D341Med (cell line): Measurements from ENCODE around the gene LMO2.
"Not testable (repeated sequence)": the region's sequence is repeated elsewhere in the genome, so short reads cannot be mapped to it uniquely, and the experiment has no call there.

Experiments used
- DNase-seq: peaks from one replicate; pipeline ENCODE4 v3.0.0; 2012; ENCODE audit warnings: low spot score

LMO2 gene

GRCh38 chr11:33861386-33861785 is 30.5 kb downstream of the LMO2 start:
- no peak for DNase-seq

DNA sequence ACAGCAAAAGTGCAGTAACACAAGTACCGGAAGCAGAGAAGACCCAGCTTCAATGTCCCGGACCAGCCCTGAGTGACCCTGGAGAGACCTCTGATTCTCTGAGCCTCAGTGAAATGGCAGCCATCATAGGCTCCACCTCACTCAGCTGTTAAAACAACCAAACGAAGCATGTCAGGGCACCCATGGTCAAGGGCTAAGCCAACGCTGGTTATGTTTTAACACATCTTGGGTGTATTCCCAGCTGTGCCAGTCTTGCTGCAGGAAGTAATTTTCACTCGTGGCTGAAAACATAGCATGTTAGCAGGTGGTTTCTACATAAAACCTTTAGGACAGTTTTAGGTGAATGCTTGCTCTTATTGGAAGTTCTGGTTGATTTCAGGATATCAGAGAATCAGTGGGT is 30.9 kb downstream of the LMO2 start:
- no peak for DNase-seq

DNA sequence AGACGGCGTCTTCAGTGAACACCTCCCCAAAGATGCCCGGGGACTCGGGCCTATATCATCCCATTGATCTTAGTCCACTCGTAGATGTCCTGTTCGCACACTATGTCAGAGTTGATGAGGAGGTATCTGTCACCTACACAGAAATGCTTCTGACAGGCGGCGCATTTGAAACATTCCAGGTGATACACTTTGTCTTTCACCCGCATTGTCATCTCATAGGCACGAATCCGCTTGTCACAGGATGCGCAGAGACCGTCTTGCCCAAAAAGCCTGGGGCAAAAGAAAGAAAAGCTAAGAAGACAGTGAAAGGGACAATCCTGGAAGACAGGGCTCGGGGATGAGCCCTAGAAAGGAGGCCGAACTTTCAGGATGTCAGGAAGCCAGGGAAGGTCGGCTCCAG is 32.6 kb downstream of the LMO2 start:
- DNase-seq: no peak

- peak; percentile 81 for DNase-seq
These were observed 33.9 kb downstream of the LMO2 start for GRCh38 chr11:33857933-33858371.

DNA sequence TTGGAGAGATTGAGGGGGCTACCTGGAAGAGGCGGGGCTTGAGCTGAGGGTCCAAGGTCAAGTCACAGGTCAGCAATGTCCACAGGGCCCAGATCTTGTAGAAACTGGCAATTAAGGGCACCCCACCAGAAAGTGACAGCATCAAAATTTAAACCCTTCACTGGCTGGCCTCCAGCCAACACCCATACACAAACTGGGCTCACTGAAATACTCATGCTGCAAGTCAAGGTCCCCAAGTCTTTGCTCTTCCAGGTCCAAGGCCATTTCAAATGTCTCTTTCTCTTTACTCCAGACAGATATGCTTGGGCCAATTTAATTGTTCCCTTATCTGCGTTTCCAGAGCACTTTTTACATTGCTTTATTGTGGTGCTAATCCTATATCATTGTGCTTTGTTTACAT is 36.4 kb downstream of the LMO2 start:
- no peak for DNase-seq

GRCh38 chr11:33848717-33849390 is 43.0 kb downstream of the LMO2 start:
- DNase-seq: no peak

DNA sequence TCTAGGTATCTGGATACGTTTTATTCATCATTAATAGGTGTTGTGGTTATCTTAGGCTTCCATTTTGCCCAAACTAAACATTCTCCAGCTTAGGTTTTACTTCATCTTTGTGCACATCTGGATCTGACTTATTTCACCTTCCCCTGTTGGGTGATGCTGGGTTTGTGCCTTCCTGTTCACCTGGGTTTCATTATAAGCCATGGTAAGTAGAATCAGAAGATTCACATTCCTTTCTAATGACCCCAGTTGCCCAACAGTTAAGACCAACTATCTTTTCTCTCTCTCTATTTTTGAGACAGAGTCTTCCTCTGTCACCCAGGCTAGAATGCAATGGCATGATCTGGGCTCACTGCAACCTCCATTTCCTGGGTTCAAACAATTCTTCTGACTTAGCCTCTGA is 44.6 kb downstream of the LMO2 start:
- no peak for DNase-seq

- no peak for DNase-seq
These were observed 47.6 kb downstream of the LMO2 start for GRCh38 chr11:33844236-33844635.

DNA sequence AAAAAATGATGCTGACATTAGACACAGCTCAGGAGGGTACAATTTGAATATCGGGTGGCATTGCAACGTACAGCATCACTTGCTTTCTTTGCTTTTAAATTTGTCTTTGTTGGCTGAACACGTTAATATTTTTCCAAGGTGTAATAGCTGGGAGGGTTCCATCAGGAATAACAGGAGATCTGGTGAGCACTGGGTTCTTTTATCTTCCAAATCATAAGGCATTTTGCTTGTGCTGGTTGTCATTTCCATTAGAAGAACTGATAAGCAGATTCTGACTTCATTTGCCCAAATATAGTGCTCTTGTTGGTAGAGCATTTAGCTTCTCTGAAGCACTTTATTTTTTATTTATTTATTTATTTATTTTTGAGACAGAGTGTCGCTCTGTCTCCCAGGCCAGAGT is 48.9 kb downstream of the LMO2 start:
- DNase-seq: no peak

GRCh38 chr11:33842236-33842915 is 49.5 kb downstream of the LMO2 start:
- no peak for DNase-seq

DNA sequence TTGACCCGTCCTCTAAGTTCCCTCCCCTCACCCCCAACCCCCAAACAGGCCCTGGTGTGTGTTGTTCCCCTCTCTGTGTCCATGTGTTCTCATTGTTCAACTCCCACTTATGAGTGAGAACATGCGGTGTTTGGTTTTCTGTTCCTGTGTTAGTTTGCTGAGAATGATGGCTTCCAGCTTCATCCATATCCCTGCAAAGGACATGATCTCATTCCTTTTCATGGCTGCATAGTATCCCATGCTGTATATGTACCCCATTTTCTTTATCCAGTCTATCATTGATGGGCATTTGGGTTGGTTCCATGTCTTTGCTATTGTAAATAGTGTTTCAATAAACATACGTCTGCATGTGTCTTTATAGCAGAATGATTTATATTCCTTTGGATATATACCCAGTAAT is 53.6 kb downstream of the LMO2 start:
- not testable (repeated sequence) for DNase-seq

DNA sequence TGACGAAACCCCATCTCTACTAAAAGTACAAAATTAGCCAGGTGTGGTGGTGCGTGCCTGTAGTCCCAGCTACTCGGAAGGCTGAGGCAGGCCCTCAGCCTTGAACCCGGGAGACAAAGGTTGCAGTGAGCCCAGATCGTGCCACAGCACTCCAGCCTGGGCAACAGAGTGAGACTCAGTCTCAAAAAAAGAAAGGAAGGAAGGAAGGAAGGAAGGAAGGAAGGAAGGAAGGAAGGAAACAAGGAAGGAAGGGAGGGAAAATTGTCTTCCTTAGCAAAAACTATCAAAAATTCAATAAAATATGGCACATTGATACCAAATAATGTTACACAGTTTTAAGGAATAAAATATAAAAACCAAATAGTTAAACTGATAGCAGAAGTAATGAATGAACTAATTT is 54.5 kb downstream of the LMO2 start:
- not testable (repeated sequence) for DNase-seq

DNA sequence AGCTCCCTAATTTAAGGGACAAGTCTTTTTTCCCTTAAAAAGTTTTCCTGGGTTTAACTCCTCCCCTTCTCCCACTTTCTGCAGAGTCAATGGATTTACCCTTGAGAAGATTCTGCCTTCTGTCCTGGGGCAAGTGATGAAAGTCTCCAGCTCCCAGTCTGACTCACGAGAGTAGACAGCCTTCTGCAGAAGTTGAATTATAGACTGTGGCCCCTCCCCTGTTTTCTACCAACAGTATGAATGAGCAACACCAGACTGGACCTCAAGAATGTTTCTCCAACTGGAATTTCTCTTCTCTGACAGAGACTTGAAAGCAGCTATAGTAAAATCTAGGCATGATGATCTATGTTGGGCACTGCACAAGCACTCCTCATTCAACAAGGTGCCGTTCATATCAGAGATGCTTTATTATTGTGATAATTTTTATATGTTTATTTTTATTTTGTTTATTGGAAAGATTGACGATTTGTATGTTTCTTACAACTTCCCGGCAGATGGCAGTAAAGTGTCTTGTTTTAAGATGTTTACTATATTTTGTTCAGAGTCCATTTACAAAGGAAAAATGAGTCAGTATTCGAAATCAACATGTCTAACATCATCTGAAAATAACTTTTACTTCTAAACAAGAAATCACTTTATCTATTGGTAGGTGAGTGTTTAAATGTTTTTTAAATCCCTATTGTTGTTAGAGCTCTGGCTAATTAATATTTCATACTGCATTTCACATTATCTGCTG is 56.6 kb downstream of the LMO2 start:
- DNase-seq: no peak

GRCh38 chr11:33832676-33833075 is 59.2 kb downstream of the LMO2 start:
- DNase-seq: no peak

GRCh38 chr11:33830903-33831648 is 60.8 kb downstream of the LMO2 start:
- DNase-seq: no peak

GRCh38 chr11:33829430-33830141 is 62.3 kb downstream of the LMO2 start:
- peak; percentile 71 for DNase-seq

GRCh38 chr11:33828604-33829429 is 63.1 kb downstream of the LMO2 start:
- DNase-seq: peak; percentile 58

DNA sequence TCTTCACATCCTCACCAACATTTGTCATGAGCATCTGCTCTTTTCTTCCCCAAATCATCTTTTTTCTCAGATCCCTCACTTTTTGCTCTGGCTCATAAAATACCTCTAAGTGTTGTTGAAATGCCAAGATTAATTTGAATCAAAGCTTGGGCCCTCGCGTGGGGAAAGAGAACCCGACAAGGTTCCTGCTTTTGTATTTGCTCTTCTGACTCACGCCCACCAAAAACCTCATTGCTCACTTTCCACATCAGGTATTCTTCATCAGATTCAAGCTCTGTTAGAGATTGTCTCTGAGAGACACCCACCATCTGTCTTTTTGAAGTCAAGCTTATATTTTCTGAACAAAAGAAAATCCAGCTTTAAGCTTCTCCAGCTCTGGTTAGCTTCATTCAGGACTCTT is 64.7 kb downstream of the LMO2 start:
- DNase-seq: no peak

DNA sequence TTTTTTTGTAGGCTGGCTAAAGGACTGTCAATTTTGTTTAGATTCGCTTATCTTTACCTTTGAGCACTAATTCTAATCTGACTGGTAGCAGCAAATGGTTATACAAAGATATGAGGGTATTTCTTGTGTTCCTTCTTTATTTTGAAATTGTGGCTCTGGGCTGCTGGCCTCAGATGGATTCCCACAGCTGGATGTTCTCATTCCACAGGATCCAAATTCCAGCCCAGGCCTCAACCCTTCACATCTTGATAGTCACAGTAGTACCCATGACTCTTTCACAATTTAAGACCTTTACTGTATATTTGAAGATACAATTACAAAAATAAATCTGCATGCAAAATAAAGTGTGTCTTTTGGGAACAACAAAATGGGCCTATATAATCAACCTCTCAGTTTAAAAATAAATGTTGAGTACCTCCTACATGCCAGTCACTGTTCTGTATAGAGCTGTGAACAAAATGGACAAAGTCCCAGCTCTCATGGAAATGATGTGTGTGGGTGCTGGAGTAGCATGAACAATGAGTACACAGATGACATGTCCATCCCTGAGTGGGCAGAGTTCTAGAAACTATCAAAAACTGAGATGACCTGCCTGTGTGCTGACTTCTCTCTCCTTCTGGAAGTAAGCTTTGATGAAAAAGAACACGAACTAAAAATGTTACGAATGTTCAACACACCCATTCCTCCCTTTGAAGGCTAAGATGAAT is 65.9 kb downstream of the LMO2 start:
- DNase-seq: no peak

GRCh38 chr11:33822981-33823380 is 68.9 kb downstream of the LMO2 start:
- DNase-seq: not testable (repeated sequence)
